Peyer's patch (tissue), 4 donors: ENCODE data around the gene HAGHL.

Experiments
- CTCF ChIP-seq, 6 experiments: fragments of 450-650 bp in 4 of 6; fragments of 200-600 bp in 2 of 6; sonication (generic) in 1 of 6; IDR thresholded peaks; one replicate each; pipeline ENCODE4 v1.5.1; 2017 to 2019; ENCODE audit warnings: antibody characterized with exemption in 6 of 6, mild to moderate bottlenecking in 3 of 6, moderate library complexity in 1 of 6
- POLR2A ChIP-seq, 2 donors: fragments of 450-650 bp; IDR thresholded peaks; one replicate each; pipeline ENCODE4 v1.5.1; 2017; ENCODE audit warnings: antibody characterized with exemption in 2 of 2, mild to moderate bottlenecking in 2 of 2, moderate library complexity in 2 of 2

GRCh38 chr16:740459-740763 is 13.5 kb downstream of the HAGHL start:
- TF ChIP-seq CTCF (IDR thresholded peaks at IDR 0.05): no peak
- TF ChIP-seq POLR2A (IDR thresholded peaks at IDR 0.05): no peak
